ENCODE measurements around the gene EFHC1. TPM values are rescaled to one million over a fixed set of nuclear protein-coding genes. Genes with fewer than 3 reads are reported as not detected.
A peak's percentile ranks its signal among the peaks of the same experiment; 100 is the strongest.

EFHC1 gene
- total RNA-seq, 1 donor from 2014 or later: 43.6 TPM

GRCh38 chr6:52516269-52516668 lies 96.1 kb downstream of the EFHC1 start:
- Mint-ChIP-seq H3K9me3 (ENCODE audit: low read depth) (no peaks in the 10 kb centered on the region), H3K4me1 (ENCODE audit: low read depth) (peaks cover 5% of the 10 kb centered on the region)
- TF ChIP-seq, protein P1, sequence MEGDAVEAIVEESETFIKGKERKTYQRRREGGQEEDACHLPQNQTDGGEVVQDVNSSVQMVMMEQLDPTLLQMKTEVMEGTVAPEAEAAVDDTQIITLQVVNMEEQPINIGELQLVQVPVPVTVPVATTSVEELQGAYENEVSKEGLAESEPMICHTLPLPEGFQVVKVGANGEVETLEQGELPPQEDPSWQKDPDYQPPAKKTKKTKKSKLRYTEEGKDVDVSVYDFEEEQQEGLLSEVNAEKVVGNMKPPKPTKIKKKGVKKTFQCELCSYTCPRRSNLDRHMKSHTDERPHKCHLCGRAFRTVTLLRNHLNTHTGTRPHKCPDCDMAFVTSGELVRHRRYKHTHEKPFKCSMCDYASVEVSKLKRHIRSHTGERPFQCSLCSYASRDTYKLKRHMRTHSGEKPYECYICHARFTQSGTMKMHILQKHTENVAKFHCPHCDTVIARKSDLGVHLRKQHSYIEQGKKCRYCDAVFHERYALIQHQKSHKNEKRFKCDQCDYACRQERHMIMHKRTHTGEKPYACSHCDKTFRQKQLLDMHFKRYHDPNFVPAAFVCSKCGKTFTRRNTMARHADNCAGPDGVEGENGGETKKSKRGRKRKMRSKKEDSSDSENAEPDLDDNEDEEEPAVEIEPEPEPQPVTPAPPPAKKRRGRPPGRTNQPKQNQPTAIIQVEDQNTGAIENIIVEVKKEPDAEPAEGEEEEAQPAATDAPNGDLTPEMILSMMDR (IDR thresholded peaks at IDR 0.05; ENCODE audit: unreplicated experiment): no peak

DNA sequence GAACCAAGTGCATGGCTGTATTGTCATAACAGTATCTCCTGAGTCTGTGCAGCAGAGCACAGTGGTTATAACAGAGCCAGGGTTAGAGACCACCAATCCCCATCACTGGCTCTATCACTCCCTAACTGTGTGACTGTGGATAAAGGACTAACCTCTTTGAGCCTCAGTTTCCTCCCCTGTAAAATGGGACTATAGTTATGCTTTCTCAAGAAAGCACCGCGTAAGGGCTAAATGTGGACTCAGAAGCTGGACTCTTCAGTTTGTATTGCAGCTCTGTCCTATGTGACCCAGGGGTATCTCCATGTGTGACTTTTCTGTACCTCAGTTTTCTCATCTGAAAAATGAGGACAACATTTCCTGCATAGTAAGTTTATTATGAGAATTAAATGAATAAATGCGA lies 96.8 kb downstream of the EFHC1 start:
- DNase-seq (ENCODE audit: low spot score, unreplicated experiment): no peak
- Mint-ChIP-seq H3K27ac (no peak overlapping the region), H3K27me3 (no peaks in the 10 kb centered on the region), H3K4me3 (ENCODE audit: low read depth) (no peak overlapping the region), H3K4me1 (ENCODE audit: low read depth) (peaks cover 7% of the 10 kb centered on the region), H3K9me3 (ENCODE audit: low read depth) (no peaks in the 10 kb centered on the region), H3K36me3 (ENCODE audit: insufficient read depth) (peaks cover 7% of the 10 kb centered on the region)
- TF ChIP-seq, protein P1 (IDR thresholded peaks at IDR 0.05; ENCODE audit: unreplicated experiment): no peak

More at GRCh38 chr6:52516269-52516668, 96.1 kb downstream of the EFHC1 start:
- Mint-ChIP-seq H3K27ac (no peak overlapping the region), H3K27me3 (no peaks in the 10 kb centered on the region), H3K4me3 (ENCODE audit: low read depth) (no peak overlapping the region), H3K36me3 (ENCODE audit: insufficient read depth) (peaks cover 7% of the 10 kb centered on the region)
- no peak for DNase-seq (ENCODE audit: low spot score, unreplicated experiment)

- H3K4me3 Mint-ChIP-seq (ENCODE audit: low read depth): no peak overlapping the region
- peaks cover 7% of the 10 kb centered on the region for H3K36me3 Mint-ChIP-seq (ENCODE audit: insufficient read depth)
- no peaks in the 10 kb centered on the region for H3K27me3 Mint-ChIP-seq
- TF ChIP-seq, protein P1 (IDR thresholded peaks at IDR 0.05; ENCODE audit: unreplicated experiment): no peak
- H3K27ac Mint-ChIP-seq: peak overlapping the region; percentile 77
- H3K4me1 Mint-ChIP-seq (ENCODE audit: low read depth): peaks cover 15% of the 10 kb centered on the region
- no peaks in the 10 kb centered on the region for H3K9me3 Mint-ChIP-seq (ENCODE audit: low read depth)
- no peak for DNase-seq (ENCODE audit: low spot score, unreplicated experiment)
Measured at GRCh38 chr6:52517502-52518278, 97.5 kb downstream of the EFHC1 start.

DNA sequence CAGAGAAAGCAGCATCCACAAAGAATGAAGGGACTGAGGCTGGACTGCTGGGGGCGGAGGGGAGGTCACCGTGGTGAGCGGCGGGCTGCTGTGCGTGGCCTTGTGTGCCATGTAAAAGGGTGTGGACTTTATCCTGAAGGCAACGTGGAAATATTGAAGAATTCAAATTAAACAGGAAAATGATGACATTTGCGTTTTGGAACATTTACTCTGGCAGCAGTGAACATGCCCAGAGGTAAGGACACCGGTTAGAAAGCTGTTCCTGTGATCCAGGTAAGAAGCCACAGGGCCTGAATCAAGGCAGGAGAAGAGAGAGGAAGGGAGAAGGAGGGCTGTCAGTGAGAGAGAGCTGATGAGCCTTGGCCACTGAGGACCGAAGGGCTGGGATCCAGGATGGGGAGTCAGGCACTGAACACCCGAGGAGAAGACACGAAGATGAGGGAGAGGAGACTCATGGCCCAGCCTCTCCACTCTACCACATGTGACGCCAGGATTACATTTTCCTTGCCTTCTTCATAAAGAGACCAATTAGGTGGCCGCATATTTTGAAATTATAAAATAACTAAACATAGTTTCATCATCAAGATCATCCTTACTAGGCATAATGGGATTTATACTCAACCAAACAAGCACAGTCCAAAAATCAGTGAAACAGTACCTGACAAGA lies 98.3 kb downstream of the EFHC1 start:
- H3K27me3 Mint-ChIP-seq: no peaks in the 10 kb centered on the region
- H3K4me3 Mint-ChIP-seq (ENCODE audit: low read depth): no peak overlapping the region
- H3K4me1 Mint-ChIP-seq (ENCODE audit: low read depth): peaks cover 17% of the 10 kb centered on the region
- peaks cover 7% of the 10 kb centered on the region for H3K36me3 Mint-ChIP-seq (ENCODE audit: insufficient read depth)
- no peaks in the 10 kb centered on the region for H3K9me3 Mint-ChIP-seq (ENCODE audit: low read depth)
- TF ChIP-seq, protein P1 (IDR thresholded peaks at IDR 0.05; ENCODE audit: unreplicated experiment): no peak
- DNase-seq (ENCODE audit: low spot score, unreplicated experiment): no peak
- H3K27ac Mint-ChIP-seq: peak overlapping the region; percentile 77

DNA sequence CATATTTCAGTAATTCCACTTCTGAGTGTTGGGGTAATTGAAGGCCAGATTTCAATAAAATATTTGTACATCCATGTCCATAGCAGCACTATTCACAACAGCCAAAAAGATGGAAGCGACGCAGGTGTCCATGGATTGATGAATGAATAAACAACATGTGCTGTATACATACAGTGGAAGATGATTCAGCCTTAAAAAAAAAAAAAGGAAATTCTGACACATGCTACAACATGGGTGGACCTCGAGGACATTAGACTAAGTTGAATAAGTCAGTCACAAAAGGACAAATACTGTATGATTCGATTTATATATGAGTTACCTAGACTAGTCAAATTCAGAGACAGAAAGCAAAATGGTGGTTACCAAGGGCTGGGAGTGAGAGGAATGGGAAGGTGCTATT lies 99.5 kb downstream of the EFHC1 start:
- DNase-seq (ENCODE audit: low spot score, unreplicated experiment): no peak
- Mint-ChIP-seq H3K27me3 (no peaks in the 10 kb centered on the region), H3K9me3 (ENCODE audit: low read depth) (no peaks in the 10 kb centered on the region), H3K4me3 (ENCODE audit: low read depth) (no peak overlapping the region), H3K36me3 (ENCODE audit: insufficient read depth) (peaks cover 5% of the 10 kb centered on the region), H3K4me1 (ENCODE audit: low read depth) (peaks cover 17% of the 10 kb centered on the region), H3K27ac (no peak overlapping the region)
- TF ChIP-seq, protein P1 (IDR thresholded peaks at IDR 0.05; ENCODE audit: unreplicated experiment): no peak
